GM21619 (cell line): ENCODE data around the gene CERS6.
"Not testable (repeated sequence)": the region's sequence is repeated elsewhere in the genome, so short reads cannot be mapped to it uniquely, and the experiment has no call there.

Experiments used
- ATAC-seq: cut with Tn5 transposase; IDR thresholded peaks from one replicate; pipeline ENCODE4 v1.9.1; 2021; ENCODE audit not compliant: unreplicated experiment

CERS6 gene

GRCh38 chr2:168633200-168633599, 177.1 kb downstream of the CERS6 start:
- ATAC-seq = no peak

- ATAC-seq = peak; percentile 49
These were observed 177.8 kb downstream of the CERS6 start for GRCh38 chr2:168633895-168634294.

- peak; percentile 41 for ATAC-seq
These were observed 179.0 kb downstream of the CERS6 start for GRCh38 chr2:168635065-168635577.

GRCh38 chr2:168639018-168639417, 182.9 kb downstream of the CERS6 start:
- no peak for ATAC-seq

- ATAC-seq = no peak
These were observed 183.4 kb downstream of the CERS6 start for GRCh38 chr2:168639441-168639898.

- ATAC-seq = no peak
These were observed 184.0 kb downstream of the CERS6 start for GRCh38 chr2:168640039-168640438.

- ATAC-seq = no peak
These were observed 185.6 kb downstream of the CERS6 start for GRCh38 chr2:168641636-168642035.

- ATAC-seq = peak; percentile 53
These were observed 186.8 kb downstream of the CERS6 start for GRCh38 chr2:168642873-168643272.

- no peak for ATAC-seq
These were observed 187.9 kb downstream of the CERS6 start for GRCh38 chr2:168643979-168644378.

GRCh38 chr2:168645696-168646338, 189.7 kb downstream of the CERS6 start:
- no peak for ATAC-seq

GRCh38 chr2:168649105-168649504, 193.0 kb downstream of the CERS6 start:
- no peak for ATAC-seq

GRCh38 chr2:168649562-168649961, 193.5 kb downstream of the CERS6 start:
- no peak for ATAC-seq

GRCh38 chr2:168650139-168650538, 194.1 kb downstream of the CERS6 start:
- ATAC-seq = no peak

GRCh38 chr2:168650781-168651180, 194.7 kb downstream of the CERS6 start:
- no peak for ATAC-seq

GRCh38 chr2:168652997-168653921, 197.2 kb downstream of the CERS6 start:
- no peak for ATAC-seq

GRCh38 chr2:168654705-168655104, 198.6 kb downstream of the CERS6 start:
- ATAC-seq = no peak

GRCh38 chr2:168655207-168655606, 199.1 kb downstream of the CERS6 start:
- no peak for ATAC-seq

- not testable (repeated sequence) for ATAC-seq
These were observed 201.3 kb downstream of the CERS6 start for GRCh38 chr2:168657378-168657777.

GRCh38 chr2:168658706-168659105, 202.6 kb downstream of the CERS6 start:
- no peak for ATAC-seq

- ATAC-seq = no peak
These were observed 205.1 kb downstream of the CERS6 start for GRCh38 chr2:168660870-168661862.

- ATAC-seq = no peak
These were observed 205.8 kb downstream of the CERS6 start for GRCh38 chr2:168661863-168662256.
